Mesenchymal stem cell (in vitro differentiated cells and primary cell): ENCODE measurements around the gene LRRFIP1.

Experiments
- DNase-seq: peaks from one replicate; pipeline ENCODE4 v3.0.0-alpha.2; 2013
- H2AFZ ChIP-seq: one replicate; pipeline ENCODE4 v1.6.1; 2013; ENCODE audit warnings: low read depth, mild to moderate bottlenecking, control low read depth, inconsistent platforms, low read length, moderate library complexity
- H2AK5ac ChIP-seq: 2 replicates; pipeline ENCODE4 v1.6.1; 2013; ENCODE audit warnings: low read length, moderate library complexity, mild to moderate bottlenecking, inconsistent platforms; ENCODE audit not compliant: severe bottlenecking
- H2BK120ac ChIP-seq: one replicate; pipeline ENCODE4 v1.6.1; 2013; ENCODE audit warnings: low read depth, mild to moderate bottlenecking, inconsistent platforms, low read length, moderate library complexity
- H2BK12ac ChIP-seq, 2 experiments: one replicate each; pipeline ENCODE4 v1.6.1; 2013; ENCODE audit warnings: inconsistent platforms in 2 of 2, low read length in 2 of 2, mild to moderate bottlenecking in 2 of 2, moderate library complexity in 2 of 2, control low read depth in 1 of 2
- H2BK15ac ChIP-seq: one replicate; pipeline ENCODE4 v1.6.1; 2013; ENCODE audit warnings: mild to moderate bottlenecking, low read depth, inconsistent platforms; ENCODE audit not compliant: poor library complexity, severe bottlenecking
- H2BK5ac ChIP-seq: 2 replicates; pipeline ENCODE4 v1.6.1; 2013; ENCODE audit warnings: low read depth, mild to moderate bottlenecking, low read length, control low read depth, inconsistent platforms; ENCODE audit not compliant: poor library complexity, severe bottlenecking
- H3K14ac ChIP-seq, 2 experiments: one replicate each; pipeline ENCODE4 v1.6.1; 2013; ENCODE audit warnings: inconsistent platforms in 2 of 2, low read length in 2 of 2, control low read depth in 1 of 2, mild to moderate bottlenecking in 1 of 2, moderate library complexity in 1 of 2
- H3K18ac ChIP-seq, 2 experiments: one replicate each; pipeline ENCODE4 v1.6.1; 2013; ENCODE audit warnings: inconsistent platforms in 2 of 2, low read length in 2 of 2, control low read depth in 1 of 2, low read depth in 1 of 2, mild to moderate bottlenecking in 1 of 2
- H3K23ac ChIP-seq, 2 experiments: one replicate each; pipeline ENCODE4 v1.6.1; 2013; ENCODE audit warnings: inconsistent platforms in 2 of 2, low read length in 2 of 2, mild to moderate bottlenecking in 2 of 2, moderate library complexity in 2 of 2, control low read depth in 1 of 2
- H3K27ac ChIP-seq: 2 replicates; pipeline ENCODE4 v1.5.1; 2013; ENCODE audit warnings: mild to moderate bottlenecking, moderate library complexity, low read length, control low read depth, inconsistent platforms; ENCODE audit not compliant: poor library complexity, severe bottlenecking
- H3K27me3 ChIP-seq, 2 experiments: 2 replicates each; pipeline versions ENCODE4 v1.6.1 to v1.7.0; 2013; ENCODE audit warnings: low read length in 2 of 2, mild to moderate bottlenecking in 2 of 2, moderate library complexity in 2 of 2, control low read depth in 1 of 2, inconsistent platforms in 1 of 2; ENCODE audit not compliant: control insufficient read depth in 1 of 2, insufficient read depth in 1 of 2
- H3K36me3 ChIP-seq, 2 experiments: 2 replicates each; pipeline versions ENCODE4 v1.6.1 to v1.7.0; 2013; ENCODE audit warnings: low read length in 2 of 2, control low read depth in 1 of 2, inconsistent platforms in 1 of 2, low read depth in 1 of 2, mild to moderate bottlenecking in 1 of 2; ENCODE audit not compliant: insufficient read depth in 2 of 2, control insufficient read depth in 1 of 2
- H3K4ac ChIP-seq, 2 experiments: one replicate each; pipeline ENCODE4 v1.6.1; 2013; ENCODE audit warnings: inconsistent platforms in 2 of 2, low read length in 2 of 2, mild to moderate bottlenecking in 2 of 2, moderate library complexity in 2 of 2, control low read depth in 1 of 2, low read depth in 1 of 2
- H3K4me1 ChIP-seq: 2 replicates; pipeline ENCODE4 v1.6.1; 2013; ENCODE audit warnings: low read depth, low read length, control low read depth; ENCODE audit not compliant: control insufficient read depth, insufficient read depth
- H3K4me2 ChIP-seq: 2 replicates; pipeline ENCODE4 v1.6.1; 2013; ENCODE audit warnings: low read length, mild to moderate bottlenecking, inconsistent platforms; ENCODE audit not compliant: poor library complexity, severe bottlenecking
- H3K4me3 ChIP-seq, 2 experiments: 2 replicates each; pipeline versions ENCODE4 v1.5.1 to v1.7.0; 2013; ENCODE audit warnings: low read length in 2 of 2, mild to moderate bottlenecking in 2 of 2, control low read depth in 1 of 2, low read depth in 1 of 2; ENCODE audit not compliant: insufficient read depth in 1 of 2
- H3K79me1 ChIP-seq: replicated peaks from 2 replicates; pipeline ENCODE4 v1.6.1; 2013; ENCODE audit warnings: mild to moderate bottlenecking, control low read depth, low read length, inconsistent platforms; ENCODE audit not compliant: poor library complexity, severe bottlenecking
- H3K9ac ChIP-seq: 2 replicates; pipeline ENCODE4 v1.7.0; 2013; ENCODE audit warnings: mild to moderate bottlenecking, low read length, moderate library complexity
- H3K9me3 ChIP-seq: 2 replicates; pipeline ENCODE4 v1.7.0; 2013; ENCODE audit warnings: mild to moderate bottlenecking, low read length; ENCODE audit not compliant: control insufficient read depth
- H4K8ac ChIP-seq: one replicate; pipeline ENCODE4 v1.6.1; 2013; ENCODE audit warnings: inconsistent platforms, mild to moderate bottlenecking, low read length, moderate library complexity
- H4K91ac ChIP-seq: one replicate; pipeline ENCODE4 v1.6.1; 2013; ENCODE audit warnings: mild to moderate bottlenecking, low read length, inconsistent platforms
- WGBS: methylation state at CpG from one replicate; pipeline ENCODE4 v1.1.7; 2013; ENCODE audit warnings: mixed read lengths; 5-methylcytosine and 5-hydroxymethylcytosine counted together

The LRRFIP1 gene

GRCh38 chr2:237754626-237755248, 127.3 kb downstream of the LRRFIP1 start:
- no peak overlapping the region for H3K9ac ChIP-seq
- H4K8ac ChIP-seq = no peak overlapping the region
- no peak overlapping the region for H3K4me3 ChIP-seq
- no peak overlapping the region for H3K4ac ChIP-seq
- H2BK5ac ChIP-seq = no peak overlapping the region
- no peak overlapping the region for H2BK12ac ChIP-seq
- no peak overlapping the region for H3K27ac ChIP-seq
- H3K18ac ChIP-seq = no peak overlapping the region
- 94% methylated on average over 12 of the region's 12 CpGs for WGBS
- H2BK120ac ChIP-seq = no peak overlapping the region
- no peak overlapping the region for H3K23ac ChIP-seq
- H3K36me3 ChIP-seq = peaks cover 45 to 94% of the 10 kb centered on the region in 2 experiments
- H3K4me2 ChIP-seq = no peak overlapping the region
- H2AK5ac ChIP-seq = no peak overlapping the region
- no peak overlapping the region for H3K14ac ChIP-seq
- H2AFZ ChIP-seq = no peak overlapping the region
- no peaks in the 10 kb centered on the region for H3K9me3 ChIP-seq
- no peak for DNase-seq
- H3K79me1 ChIP-seq = peaks cover 24% of the 10 kb centered on the region
- H2BK15ac ChIP-seq = no peak overlapping the region
- H3K4me1 ChIP-seq = no peaks in the 10 kb centered on the region
- H4K91ac ChIP-seq = no peak overlapping the region
- H3K27me3 ChIP-seq = no peaks in the 10 kb centered on the region

GRCh38 chr2:237757616-237758015, 130.2 kb downstream of the LRRFIP1 start:
- Histone ChIP-seq H3K4me1 (no peaks in the 10 kb centered on the region), H2BK120ac (no peak overlapping the region), H3K27ac (no peak overlapping the region), H3K4me3 (no peak overlapping the region), H2BK15ac (no peak overlapping the region), H3K79me1 (peaks cover 16% of the 10 kb centered on the region), H3K14ac (no peak overlapping the region), H3K9me3 (no peaks in the 10 kb centered on the region), H2AFZ (no peak overlapping the region), H3K9ac (no peak overlapping the region), H3K18ac (no peak overlapping the region), H2BK12ac (no peak overlapping the region), H4K91ac (no peak overlapping the region), H2AK5ac (no peak overlapping the region), H2BK5ac (no peak overlapping the region), H3K36me3 (peaks cover 36 to 98% of the 10 kb centered on the region in 2 experiments), H4K8ac (no peak overlapping the region), H3K27me3 (no peaks in the 10 kb centered on the region), H3K23ac (no peak overlapping the region), H3K4ac (no peak overlapping the region), H3K4me2 (no peak overlapping the region)
- no peak for DNase-seq
- 100% methylated on average over 4 of the region's 10 CpGs for WGBS

- no peak overlapping the region for H3K27ac ChIP-seq
- DNase-seq = no peak
- no peak overlapping the region for H3K4me2 ChIP-seq
- H3K18ac ChIP-seq = no peak overlapping the region
- H3K4me3 ChIP-seq = no peak overlapping the region
- H2AK5ac ChIP-seq = no peak overlapping the region
- H3K14ac ChIP-seq = no peak overlapping the region
- no peaks in the 10 kb centered on the region for H3K27me3 ChIP-seq
- H2BK12ac ChIP-seq = no peak overlapping the region
- peaks cover 13% of the 10 kb centered on the region for H3K79me1 ChIP-seq
- H3K4me1 ChIP-seq = no peaks in the 10 kb centered on the region
- H4K91ac ChIP-seq = no peak overlapping the region
- H2AFZ ChIP-seq = no peak overlapping the region
- H2BK5ac ChIP-seq = no peak overlapping the region
- H4K8ac ChIP-seq = no peak overlapping the region
- peaks cover 37 to 98% of the 10 kb centered on the region in 2 experiments for H3K36me3 ChIP-seq
- no peak overlapping the region for H3K23ac ChIP-seq
- WGBS = 97% methylated on average over 10 of the region's 10 CpGs
- no peaks in the 10 kb centered on the region for H3K9me3 ChIP-seq
- H2BK15ac ChIP-seq = no peak overlapping the region
- no peak overlapping the region for H2BK120ac ChIP-seq
- no peak overlapping the region for H3K4ac ChIP-seq
- H3K9ac ChIP-seq = no peak overlapping the region
Observed at GRCh38 chr2:237758185-237758584, 130.8 kb downstream of the LRRFIP1 start.

DNA sequence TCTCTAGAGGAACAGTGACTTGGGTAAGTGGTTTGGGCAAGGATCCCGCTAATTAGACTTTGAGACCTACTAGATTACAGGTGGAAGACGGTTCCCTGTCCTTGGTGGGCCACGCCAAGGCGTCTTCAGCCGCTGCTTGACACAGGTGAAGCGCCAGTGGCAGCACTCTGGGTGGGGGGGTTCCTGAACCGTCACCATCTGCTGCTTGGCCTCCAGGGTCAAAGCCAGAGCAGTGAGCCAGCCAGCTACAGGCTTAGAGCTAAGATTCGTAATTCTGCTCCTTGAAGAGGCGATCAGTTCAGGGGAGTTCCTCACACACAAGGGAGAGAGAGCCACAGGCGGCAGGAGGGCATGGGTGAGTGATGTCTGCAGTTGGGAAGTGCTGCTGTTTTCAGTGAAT, 131.8 kb downstream of the LRRFIP1 start:
- Histone ChIP-seq H2BK12ac (no peak overlapping the region), H2BK15ac (no peak overlapping the region), H2BK5ac (no peak overlapping the region), H4K8ac (no peak overlapping the region), H3K4ac (no peak overlapping the region), H3K9ac (no peak overlapping the region), H3K18ac (no peak overlapping the region), H2AFZ (no peak overlapping the region), H3K4me1 (no peaks in the 10 kb centered on the region), H3K79me1 (peaks cover 13% of the 10 kb centered on the region), H3K27ac (no peak overlapping the region), H3K4me3 (no peak overlapping the region), H2BK120ac (no peak overlapping the region), H3K9me3 (no peaks in the 10 kb centered on the region), H3K36me3 (peaks cover 39 to 98% of the 10 kb centered on the region in 2 experiments), H4K91ac (no peak overlapping the region), H3K4me2 (no peak overlapping the region), H3K23ac (no peak overlapping the region), H3K27me3 (no peaks in the 10 kb centered on the region), H3K14ac (no peak overlapping the region), H2AK5ac (no peak overlapping the region)
- WGBS = 95% methylated on average over 9 of the region's 10 CpGs
- no peak for DNase-seq
